HepG2 (cell line): ENCODE data around the gene RGL1.

Experiments used
- CTCF ChIP-seq: sonication (generic); formaldehyde crosslinking; IDR thresholded peaks from 2 replicates; pipeline ENCODE4 v1.5.0; 2020; ENCODE audit warnings: mild to moderate bottlenecking, missing genetic modification reagents, moderate library complexity
- EP300 ChIP-seq, 3 experiments: sonication (generic) in 1 of 3; formaldehyde crosslinking in 1 of 3; IDR thresholded peaks; 2 replicates each; pipeline versions ENCODE4 v1.5.1 to v1.6.1; 2011 to 2020; ENCODE audit warnings: low read depth in 2 of 3, low read length in 2 of 3, borderline replicate concordance in 1 of 3, improper control_type of control experiment in 1 of 3, mild to moderate bottlenecking in 1 of 3, missing genetic modification reagents in 1 of 3, moderate library complexity in 1 of 3
- EZH2 ChIP-seq: conservative IDR thresholded peaks from 2 replicates; pipeline ENCODE4 v1.6.1; 2012; ENCODE audit warnings: mild to moderate bottlenecking, low read depth, low read length, moderate library complexity
- FOXM1 ChIP-seq: sonication (generic); formaldehyde crosslinking; IDR thresholded peaks from 2 replicates; pipeline ENCODE4 v1.5.0; 2020; ENCODE audit warnings: missing genetic modification reagents
- MAX ChIP-seq: IDR thresholded peaks from 2 replicates; pipeline ENCODE4 v1.6.1; 2012; ENCODE audit warnings: inconsistent platforms
- POLR2AphosphoS2 ChIP-seq: IDR thresholded peaks from 2 replicates; pipeline ENCODE4 v1.6.1; 2011; ENCODE audit warnings: low read depth, low read length, improper control_type of control experiment
- SP140L ChIP-seq: sonication (generic); formaldehyde crosslinking; IDR thresholded peaks from 2 replicates; pipeline ENCODE4 v1.4.0; 2020; ENCODE audit warnings: missing genetic modification reagents, borderline replicate concordance
- SP2 ChIP-seq: sonication (generic); formaldehyde crosslinking; IDR thresholded peaks from 2 replicates; pipeline ENCODE4 v1.5.1; 2020; ENCODE audit warnings: mild to moderate bottlenecking, missing genetic modification reagents
- TAF1 ChIP-seq: sonication (generic); formaldehyde crosslinking; IDR thresholded peaks from 2 replicates; pipeline ENCODE4 v1.4.0; 2020; ENCODE audit warnings: missing genetic modification reagents
- ZNF484 ChIP-seq: sonication (generic); formaldehyde crosslinking; IDR thresholded peaks from 2 replicates; pipeline ENCODE4 v1.5.1; 2020; ENCODE audit warnings: mild to moderate bottlenecking, low read depth, missing genetic modification reagents, borderline replicate concordance

DNA sequence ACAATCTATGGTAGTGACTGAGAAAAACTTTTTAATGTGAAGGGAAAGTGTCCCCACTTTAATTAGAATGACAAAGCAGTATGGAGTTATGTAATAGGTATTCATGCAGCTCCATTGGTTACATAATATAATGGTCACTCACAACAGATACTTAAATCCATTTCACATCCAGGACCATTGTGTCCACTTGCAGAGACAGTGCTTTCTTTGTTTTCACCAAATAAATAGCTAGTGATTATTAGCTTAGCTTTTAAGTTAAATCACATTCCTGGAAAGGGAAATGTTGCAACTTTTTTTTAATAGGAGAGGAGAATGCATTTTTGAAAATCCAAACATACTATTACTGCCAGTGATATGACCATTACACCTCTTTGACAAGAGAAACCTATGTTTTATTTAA is 22.9 kb downstream of the RGL1 start:
- TF ChIP-seq EP300 (IDR thresholded peaks at IDR 0.05; ENCODE audit: low read depth in 2 of 2, low read length in 2 of 2) (no peak), EP300 (CRISPR knock-in tag; IDR thresholded peaks at IDR 0.05; ENCODE audit: borderline replicate concordance) (no peak), TAF1 (CRISPR knock-in tag) (no peak), MAX (no peak), SP140L (CRISPR knock-in tag) (no peak), EZH2 (no peak), CTCF (CRISPR knock-in tag) (no peak), FOXM1 (no peak), POLR2AphosphoS2 (no peak), ZNF484 (CRISPR knock-in tag) (no peak), SP2 (CRISPR knock-in tag) (no peak)
